H9 (cell line): ENCODE results near the gene CCDC148. TPM values are rescaled to one million over a fixed set of nuclear protein-coding genes. Genes with fewer than 3 reads are reported as not detected.

Experiments
- DNase-seq: peaks from one replicate; pipeline ENCODE4 v3.0.0-alpha.2; 2017
- H2AFZ ChIP-seq: one replicate; pipeline ENCODE4 v1.6.1; 2013; ENCODE audit warnings: mild to moderate bottlenecking, low read length, control low read depth, moderate library complexity
- H2AK5ac ChIP-seq: 2 replicates; pipeline ENCODE4 v1.6.1; 2013; ENCODE audit warnings: low read length, control low read depth, mixed read lengths; ENCODE audit not compliant: insufficient read length
- H2BK120ac ChIP-seq: one replicate; pipeline ENCODE4 v1.6.1; 2013; ENCODE audit warnings: low read depth, mild to moderate bottlenecking, low read length, control low read depth, inconsistent platforms; ENCODE audit not compliant: poor library complexity, severe bottlenecking
- H2BK12ac ChIP-seq: 2 replicates; pipeline ENCODE4 v1.6.1; 2013; ENCODE audit warnings: low read length, control low read depth, mixed read lengths, low read depth; ENCODE audit not compliant: insufficient read length
- H2BK15ac ChIP-seq: 2 replicates; pipeline ENCODE4 v1.6.1; 2013; ENCODE audit warnings: low read depth, low read length, control low read depth
- H2BK20ac ChIP-seq: one replicate; pipeline ENCODE4 v1.6.1; 2013; ENCODE audit warnings: low read depth, mild to moderate bottlenecking, low read length, control low read depth, inconsistent platforms; ENCODE audit not compliant: poor library complexity, severe bottlenecking
- H2BK5ac ChIP-seq: 2 replicates; pipeline ENCODE4 v1.6.1; 2013; ENCODE audit warnings: low read length, control low read depth, mixed read lengths; ENCODE audit not compliant: insufficient read length
- H3K14ac ChIP-seq: 2 replicates; pipeline ENCODE4 v1.6.1; 2013; ENCODE audit warnings: low read length, control low read depth; ENCODE audit not compliant: insufficient read depth
- H3K18ac ChIP-seq: 2 replicates; pipeline ENCODE4 v1.6.1; 2013; ENCODE audit warnings: low read depth, mild to moderate bottlenecking, mixed read lengths, low read length, control low read depth; ENCODE audit not compliant: insufficient read length
- H3K23ac ChIP-seq: 2 replicates; pipeline ENCODE4 v1.6.1; 2013; ENCODE audit warnings: low read length, control low read depth, mixed read lengths, low read depth; ENCODE audit not compliant: insufficient read length
- H3K23me2 ChIP-seq: 2 replicates; pipeline ENCODE4 v1.6.1; 2013; ENCODE audit warnings: low read depth, mild to moderate bottlenecking, mixed read lengths, low read length, control low read depth; ENCODE audit not compliant: insufficient read length, poor library complexity, severe bottlenecking
- H3K27ac ChIP-seq: 2 replicates; pipeline ENCODE4 v1.5.1; 2013; ENCODE audit warnings: low read length, control low read depth, mixed read lengths, low read depth; ENCODE audit not compliant: insufficient read length
- H3K27me3 ChIP-seq: 2 replicates; pipeline ENCODE4 v1.6.1; 2013; ENCODE audit warnings: low read length, control low read depth, inconsistent platforms; ENCODE audit not compliant: insufficient read depth
- H3K4ac ChIP-seq: 2 replicates; pipeline ENCODE4 v1.6.1; 2013; ENCODE audit warnings: low read depth, mild to moderate bottlenecking, control low read depth, inconsistent platforms, low read length, moderate library complexity
- H3K4me1 ChIP-seq: 2 replicates; pipeline ENCODE4 v1.6.1; 2013; ENCODE audit warnings: low read length, control low read depth, inconsistent platforms; ENCODE audit not compliant: insufficient read depth
- H3K4me2 ChIP-seq: 2 replicates; pipeline ENCODE4 v1.6.1; 2013; ENCODE audit warnings: low read length, control low read depth, mixed read lengths; ENCODE audit not compliant: insufficient read length, insufficient read depth
- H3K56ac ChIP-seq: 2 replicates; pipeline ENCODE4 v1.6.1; 2013; ENCODE audit warnings: low read depth, mild to moderate bottlenecking, mixed read lengths, low read length, control low read depth; ENCODE audit not compliant: insufficient read length
- H3K79me1 ChIP-seq: 2 replicates; pipeline ENCODE4 v1.6.1; 2013; ENCODE audit warnings: low read depth, mild to moderate bottlenecking, moderate library complexity, low read length, control low read depth, inconsistent platforms; ENCODE audit not compliant: insufficient read depth, poor library complexity, severe bottlenecking
- H3K79me2 ChIP-seq: 2 replicates; pipeline ENCODE4 v1.6.1; 2013; ENCODE audit warnings: low read length, control low read depth, inconsistent platforms; ENCODE audit not compliant: insufficient read depth
- H3K9ac ChIP-seq: 2 replicates; pipeline ENCODE4 v1.6.1; 2013; ENCODE audit warnings: low read length, control low read depth, mixed read lengths; ENCODE audit not compliant: insufficient read length; ENCODE audit errors: extremely low read depth
- H3K9me3 ChIP-seq: one replicate; pipeline ENCODE4 v1.6.1; 2013; ENCODE audit warnings: low read depth, low read length, inconsistent platforms; ENCODE audit not compliant: control insufficient read depth
- H3T11ph ChIP-seq: one replicate; pipeline ENCODE4 v1.6.1; 2013; ENCODE audit warnings: mild to moderate bottlenecking, low read length, control low read depth, inconsistent platforms
- H4K20me1 ChIP-seq: one replicate; pipeline ENCODE4 v1.6.1; 2013; ENCODE audit not compliant: control insufficient read depth, insufficient read length, insufficient read depth
- H4K5ac ChIP-seq: 2 replicates; pipeline ENCODE4 v1.6.1; 2013; ENCODE audit warnings: low read depth, mild to moderate bottlenecking, mixed read lengths, low read length, control low read depth; ENCODE audit not compliant: insufficient read length
- H4K8ac ChIP-seq: replicated peaks from 2 replicates; pipeline ENCODE4 v1.6.1; 2013; ENCODE audit warnings: low read length, control low read depth, mixed read lengths, low read depth; ENCODE audit not compliant: insufficient read length
- H4K91ac ChIP-seq: 2 replicates; pipeline ENCODE4 v1.6.1; 2013; ENCODE audit warnings: low read depth, mild to moderate bottlenecking, moderate library complexity, mixed read lengths, low read length, control low read depth; ENCODE audit not compliant: insufficient read length
- H3K27ac Mint-ChIP-seq, 3 experiments: 2 replicates in 2 of 3; 3 replicates in 1 of 3; pipeline ENCODE4 v1.8.0; 2020 to 2021; ENCODE audit warnings: mixed read lengths in 3 of 3, mild to moderate bottlenecking in 1 of 3, moderate library complexity in 1 of 3
- H3K27me3 Mint-ChIP-seq: 2 replicates; pipeline ENCODE4 v1.8.0; 2021; ENCODE audit warnings: low read depth, mild to moderate bottlenecking, moderate library complexity, mixed read lengths
- H3K36me3 Mint-ChIP-seq, 3 experiments: 2 replicates in 2 of 3; 3 replicates in 1 of 3; pipeline ENCODE4 v1.8.0; 2020 to 2021; ENCODE audit warnings: low read depth in 3 of 3, mixed read lengths in 3 of 3; ENCODE audit not compliant: insufficient read depth in 1 of 3
- H3K4me1 Mint-ChIP-seq, 2 experiments: 2 replicates each; pipeline ENCODE4 v1.8.0; 2020; ENCODE audit warnings: mixed read lengths in 2 of 2
- H3K4me3 Mint-ChIP-seq, 2 experiments: 2 replicates in 1 of 2; 3 replicates in 1 of 2; pipeline ENCODE4 v1.8.0; 2020 to 2021; ENCODE audit warnings: mild to moderate bottlenecking in 2 of 2, mixed read lengths in 2 of 2, moderate library complexity in 1 of 2
- H3K9me3 Mint-ChIP-seq, 2 experiments: 2 replicates in 1 of 2; 3 replicates in 1 of 2; pipeline ENCODE4 v1.8.0; 2020; ENCODE audit warnings: mild to moderate bottlenecking in 2 of 2, mixed read lengths in 2 of 2, moderate library complexity in 1 of 2
- WGBS: extraction: QIAGEN DNeasy Blood & Tissue Kit; methylation state at CpG from one replicate; pipeline ENCODE4 v1.1.7; 2013; ENCODE audit warnings: missing lambda C conversion rate, low lambda C conversion rate, mixed read lengths; ENCODE audit not compliant: insufficient read length; ENCODE audit errors: extremely low coverage; 5-methylcytosine and 5-hydroxymethylcytosine counted together
- total RNA-seq: library from RNA; stranded (reverse); gene quantifications from 2 replicates; pipeline ENCODE4 v1.2.1, GENCODE V29; 2021
- TF ChIP-seq, protein P1 (sequence below): fragments of 200-600 bp; sonication (generic); conservative IDR thresholded peaks from 3 replicates; pipeline ENCODE4 v1.8.0; 2021; ENCODE audit warnings: antibody characterized with exemption, mild to moderate bottlenecking

Gene CCDC148
- total RNA-seq, 1 experiment from 2014 or later: 1.5 TPM

- H2BK15ac ChIP-seq: no peak overlapping the region
- H3K79me1 ChIP-seq: no peaks in the 10 kb centered on the region
- no peak overlapping the region for H4K5ac ChIP-seq
- H3K27me3 Mint-ChIP-seq: no peaks in the 10 kb centered on the region
- no peak overlapping the region for H2BK5ac ChIP-seq
- no peak overlapping the region for H2BK20ac ChIP-seq
- H3K9me3 ChIP-seq: no peaks in the 10 kb centered on the region
- no peaks in the 10 kb centered on the region; the same call in 1 of the 2 replicates for H3K4me1 ChIP-seq
- no peak overlapping the region for H4K91ac ChIP-seq
- no peak overlapping the region for H2BK120ac ChIP-seq
- H3K14ac ChIP-seq: no peak overlapping the region
- no peak overlapping the region for H3K4me3 Mint-ChIP-seq
- H2BK12ac ChIP-seq: no peak overlapping the region
- H4K8ac ChIP-seq: no peak overlapping the region
- no peak overlapping the region for H3K23ac ChIP-seq
- WGBS: no CpG with 5 or more reads among the region's 1 CpG
- no peak overlapping the region for H3K56ac ChIP-seq
- H3K4me1 Mint-ChIP-seq: peaks cover 19% of the 10 kb centered on the region in 2 experiments
- H3K27ac ChIP-seq: no peak overlapping the region
- H3K27ac Mint-ChIP-seq: no peak overlapping the region
- H3K4ac ChIP-seq: no peak overlapping the region
- H3K27me3 ChIP-seq: no peaks in the 10 kb centered on the region
- peaks cover 18 to 23% of the 10 kb centered on the region in 2 experiments for H3K9me3 Mint-ChIP-seq
- no peak overlapping the region for H2AFZ ChIP-seq
- H3K36me3 Mint-ChIP-seq: peaks cover 8 to 18% (median 9%) of the 10 kb centered on the region in 3 experiments
- no peaks in the 10 kb centered on the region for H3K23me2 ChIP-seq
- H3K4me2 ChIP-seq: no peak overlapping the region
- no peaks in the 10 kb centered on the region for H4K20me1 ChIP-seq
- H3T11ph ChIP-seq: no peak overlapping the region
- H3K18ac ChIP-seq: no peak overlapping the region
- no peak overlapping the region for H3K9ac ChIP-seq
- no peak for DNase-seq
- no peaks in the 10 kb centered on the region for H3K79me2 ChIP-seq
- TF ChIP-seq, protein P1, sequence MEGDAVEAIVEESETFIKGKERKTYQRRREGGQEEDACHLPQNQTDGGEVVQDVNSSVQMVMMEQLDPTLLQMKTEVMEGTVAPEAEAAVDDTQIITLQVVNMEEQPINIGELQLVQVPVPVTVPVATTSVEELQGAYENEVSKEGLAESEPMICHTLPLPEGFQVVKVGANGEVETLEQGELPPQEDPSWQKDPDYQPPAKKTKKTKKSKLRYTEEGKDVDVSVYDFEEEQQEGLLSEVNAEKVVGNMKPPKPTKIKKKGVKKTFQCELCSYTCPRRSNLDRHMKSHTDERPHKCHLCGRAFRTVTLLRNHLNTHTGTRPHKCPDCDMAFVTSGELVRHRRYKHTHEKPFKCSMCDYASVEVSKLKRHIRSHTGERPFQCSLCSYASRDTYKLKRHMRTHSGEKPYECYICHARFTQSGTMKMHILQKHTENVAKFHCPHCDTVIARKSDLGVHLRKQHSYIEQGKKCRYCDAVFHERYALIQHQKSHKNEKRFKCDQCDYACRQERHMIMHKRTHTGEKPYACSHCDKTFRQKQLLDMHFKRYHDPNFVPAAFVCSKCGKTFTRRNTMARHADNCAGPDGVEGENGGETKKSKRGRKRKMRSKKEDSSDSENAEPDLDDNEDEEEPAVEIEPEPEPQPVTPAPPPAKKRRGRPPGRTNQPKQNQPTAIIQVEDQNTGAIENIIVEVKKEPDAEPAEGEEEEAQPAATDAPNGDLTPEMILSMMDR: no peak
- no peak overlapping the region for H2AK5ac ChIP-seq
Measured at GRCh38 chr2:158315000-158315399, 141.6 kb downstream of the CCDC148 start.
